Loucy (cell line): ENCODE data around the gene STXBP2.

Experiments used
- H2AFZ ChIP-seq: fragments of 200-600 bp; sonication (generic); 2 replicates; pipeline ENCODE4 v1.6.0; 2016; ENCODE audit warnings: antibody characterized with exemption, mild to moderate bottlenecking, low read length, moderate library complexity
- H3F3A ChIP-seq: fragments of 200-600 bp; 2 replicates; pipeline ENCODE4 v1.6.0; 2016; ENCODE audit warnings: antibody characterized with exemption, low read depth, mild to moderate bottlenecking
- H3K27me3 ChIP-seq: fragments of 200-600 bp; sonication (generic); 2 replicates; pipeline ENCODE4 v1.6.1; 2014; ENCODE audit warnings: low read length, mild to moderate bottlenecking; ENCODE audit not compliant: insufficient read depth, poor library complexity, severe bottlenecking
- H3K36me3 ChIP-seq: fragments of 200-600 bp; sonication (generic); 2 replicates; pipeline ENCODE4 v1.6.1; 2016; ENCODE audit warnings: low read length; ENCODE audit not compliant: insufficient read depth
- H3K4me1 ChIP-seq: fragments of 200-600 bp; sonication (generic); 2 replicates; pipeline ENCODE4 v1.5.1; 2014; ENCODE audit warnings: low read length, mild to moderate bottlenecking; ENCODE audit not compliant: insufficient read depth, poor library complexity, severe bottlenecking
- H3K4me2 ChIP-seq: fragments of 200-600 bp; sonication (generic); 2 replicates; pipeline ENCODE4 v1.6.0; 2014; ENCODE audit warnings: antibody characterized with exemption, low read length, low read depth, mild to moderate bottlenecking; ENCODE audit not compliant: poor library complexity, severe bottlenecking
- H3K4me3 ChIP-seq: fragments of 200-600 bp; sonication (generic); 2 replicates; pipeline ENCODE4 v1.5.1; 2014; ENCODE audit warnings: low read length, mild to moderate bottlenecking, mixed read lengths; ENCODE audit not compliant: poor library complexity, severe bottlenecking
- H3K79me2 ChIP-seq: fragments of 200-600 bp; sonication (generic); 2 replicates; pipeline ENCODE4 v1.6.1; 2014; ENCODE audit warnings: low read length; ENCODE audit not compliant: insufficient read depth
- H3K9ac ChIP-seq: fragments of 200-600 bp; sonication (generic); 2 replicates; pipeline ENCODE4 v1.6.0; 2014; ENCODE audit warnings: mild to moderate bottlenecking, low read depth, low read length, moderate library complexity; ENCODE audit not compliant: poor library complexity, severe bottlenecking
- H3K9me2 ChIP-seq: fragments of 200-600 bp; sonication (generic); replicated peaks from 2 replicates; pipeline ENCODE4 v1.6.1; 2016; ENCODE audit warnings: low read depth, low read length, mixed read lengths
- H3K9me3 ChIP-seq: fragments of 200-600 bp; sonication (generic); 2 replicates; pipeline ENCODE4 v1.6.1; 2014; ENCODE audit warnings: mild to moderate bottlenecking, antibody characterized with exemption, low read length, low read depth; ENCODE audit not compliant: insufficient read depth
- H4K20me1 ChIP-seq: fragments of 200-600 bp; sonication (generic); 2 replicates; pipeline ENCODE4 v1.6.0; 2014; ENCODE audit warnings: antibody characterized with exemption, low read length, mild to moderate bottlenecking; ENCODE audit not compliant: insufficient read depth, poor library complexity, severe bottlenecking
- CTCF ChIP-seq: fragments of 200-600 bp; sonication (generic); conservative IDR thresholded peaks from 2 replicates; pipeline ENCODE4 v1.5.1; 2014; ENCODE audit warnings: mild to moderate bottlenecking, antibody characterized with exemption, low read length
- EZH2phosphoT487 ChIP-seq: fragments of 200-600 bp; IDR thresholded peaks from 2 replicates; pipeline ENCODE4 v1.6.1; 2018; ENCODE audit warnings: antibody characterized with exemption, mild to moderate bottlenecking, moderate library complexity, borderline replicate concordance

STXBP2 gene

GRCh38 chr19:7636691-7637373 lies at the start of gene STXBP2:
Gene STXBP2 (plus strand): TSS chr19:7637110. CDS start chr19:7637150, 40 bp downstream.
- Histone ChIP-seq H4K20me1 (no peaks in the 10 kb centered on the region), H3K27me3 (no peaks in the 10 kb centered on the region), H3K9me3 (no peaks in the 10 kb centered on the region), H3K4me2 (no peak within 1 kb of the TSS), H3F3A (no peaks in the 10 kb centered on the region), H3K79me2 (peaks cover 5% of the 10 kb centered on the region; the same call in 1 of the 2 replicates), H2AFZ (no peak within 1 kb of the TSS), H3K36me3 (no peaks in the 10 kb centered on the region), H3K9me2 (no peaks in the 10 kb centered on the region), H3K9ac (no peak within 1 kb of the TSS), H3K4me1 (no peaks in the 10 kb centered on the region), H3K4me3 (no peak within 1 kb of the TSS)
- TF ChIP-seq EZH2phosphoT487 (no peak), CTCF (no peak)

- no peaks in the 10 kb centered on the region for H3F3A ChIP-seq
- H3K9me3 ChIP-seq, result no peaks in the 10 kb centered on the region
- H3K4me1 ChIP-seq, result no peaks in the 10 kb centered on the region
- H2AFZ ChIP-seq, result no peak overlapping the region
- no peak for TF ChIP-seq EZH2phosphoT487
- no peak for TF ChIP-seq CTCF
- no peaks in the 10 kb centered on the region for H4K20me1 ChIP-seq
- no peak overlapping the region for H3K4me3 ChIP-seq
- H3K27me3 ChIP-seq, result no peaks in the 10 kb centered on the region
- H3K4me2 ChIP-seq, result no peak overlapping the region
- no peaks in the 10 kb centered on the region for H3K9me2 ChIP-seq
- H3K9ac ChIP-seq, result no peak overlapping the region
- no peaks in the 10 kb centered on the region for H3K36me3 ChIP-seq
- no peaks in the 10 kb centered on the region for H3K79me2 ChIP-seq
Measured at GRCh38 chr19:7589822-7590221, 47.1 kb upstream of the STXBP2 start.

DNA sequence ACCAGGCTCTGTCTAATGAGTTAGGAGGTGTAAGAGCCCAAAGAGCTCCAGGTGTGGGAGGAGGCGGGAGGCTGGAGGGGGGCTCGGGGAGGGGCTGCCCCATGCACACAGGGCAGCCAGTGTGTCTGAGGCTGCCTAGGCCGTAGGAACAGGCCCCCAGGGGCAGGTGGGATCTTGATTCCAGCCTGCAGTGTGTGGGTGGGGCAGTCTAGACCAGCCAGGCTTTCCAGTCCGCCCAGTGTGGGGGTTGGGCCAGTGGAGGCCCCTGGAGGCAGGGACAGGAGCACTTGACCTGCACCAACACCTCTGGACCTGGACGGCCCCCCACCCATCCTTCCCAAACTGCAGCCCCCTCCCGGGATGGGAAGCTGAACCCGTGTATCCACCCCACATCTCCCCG lies 46.7 kb upstream of the STXBP2 start:
- no peaks in the 10 kb centered on the region for H3K4me1 ChIP-seq
- TF ChIP-seq CTCF, result no peak
- TF ChIP-seq EZH2phosphoT487, result no peak
- H3K27me3 ChIP-seq, result no peaks in the 10 kb centered on the region

More for the DNA sequence above, 46.7 kb upstream of the STXBP2 start:
- H3K4me3 ChIP-seq, result no peak overlapping the region
- H3K9me3 ChIP-seq, result no peaks in the 10 kb centered on the region
- no peaks in the 10 kb centered on the region for H3K79me2 ChIP-seq
- no peak overlapping the region for H3K9ac ChIP-seq
- H2AFZ ChIP-seq, result no peak overlapping the region
- H3K36me3 ChIP-seq, result no peaks in the 10 kb centered on the region
- no peaks in the 10 kb centered on the region for H3F3A ChIP-seq
- no peaks in the 10 kb centered on the region for H3K9me2 ChIP-seq
- no peaks in the 10 kb centered on the region for H4K20me1 ChIP-seq
- H3K4me2 ChIP-seq, result no peak overlapping the region
